Cortex of kidney (tissue), 1 donor: ENCODE data around the gene ZNF629.
A peak's percentile ranks its signal among the peaks of the same experiment; 100 is the strongest.

Experiments used
- DNase-seq: peaks from one replicate; lab custom pipeline; 2025; lab: John Stamatoyannopoulos, UW

ZNF629 gene

GRCh38 chr16:30748634-30749445 lies 38.2 kb downstream of the ZNF629 start:
- DNase-seq: no peak

- peak; percentile 78 for DNase-seq
Measured at GRCh38 chr16:30747799-30748633, 39.0 kb downstream of the ZNF629 start, which contains the start of gene PHKG2. Gene PHKG2, plus strand, starts transcription at chr16:30748425. Its CDS starts 396 bp downstream, at chr16:30748821.

- no peak for DNase-seq
Measured at GRCh38 chr16:30747331-30747730, 39.7 kb downstream of the ZNF629 start.

GRCh38 chr16:30746638-30747175 lies 40.3 kb downstream of the ZNF629 start:
- no peak for DNase-seq

- no peak for DNase-seq
Measured at GRCh38 chr16:30745082-30745481, 41.9 kb downstream of the ZNF629 start.

GRCh38 chr16:30744183-30744582 lies 42.8 kb downstream of the ZNF629 start:
- no peak for DNase-seq

- no peak for DNase-seq
Measured at GRCh38 chr16:30743716-30744115, 43.3 kb downstream of the ZNF629 start.

GRCh38 chr16:30741461-30741914 lies 45.5 kb downstream of the ZNF629 start:
- no peak for DNase-seq

GRCh38 chr16:30740364-30741251 lies 46.4 kb downstream of the ZNF629 start:
- no peak for DNase-seq

- DNase-seq: no peak
Measured at GRCh38 chr16:30738984-30739951, 47.7 kb downstream of the ZNF629 start.

- DNase-seq: no peak
Measured at GRCh38 chr16:30737794-30738648, 49.0 kb downstream of the ZNF629 start.

GRCh38 chr16:30736995-30737793 lies 49.8 kb downstream of the ZNF629 start:
- no peak for DNase-seq

- no peak for DNase-seq
Measured at GRCh38 chr16:30731411-30731810, 55.6 kb downstream of the ZNF629 start.

GRCh38 chr16:30728899-30729672 lies 57.9 kb downstream of the ZNF629 start:
- no peak for DNase-seq
